SH-SY5Y (cell line): ENCODE data around the gene PRUNE1.

Source experiments
- GATA2 ChIP-seq: IDR thresholded peaks from 2 replicates; pipeline ENCODE4 v1.6.1; 2011; ENCODE audit warnings: mild to moderate bottlenecking, low read depth, low read length
- GATA3 ChIP-seq: IDR thresholded peaks from 2 replicates; pipeline ENCODE4 v1.6.1; 2011; ENCODE audit warnings: low read depth, mild to moderate bottlenecking, low read length, moderate library complexity

DNA sequence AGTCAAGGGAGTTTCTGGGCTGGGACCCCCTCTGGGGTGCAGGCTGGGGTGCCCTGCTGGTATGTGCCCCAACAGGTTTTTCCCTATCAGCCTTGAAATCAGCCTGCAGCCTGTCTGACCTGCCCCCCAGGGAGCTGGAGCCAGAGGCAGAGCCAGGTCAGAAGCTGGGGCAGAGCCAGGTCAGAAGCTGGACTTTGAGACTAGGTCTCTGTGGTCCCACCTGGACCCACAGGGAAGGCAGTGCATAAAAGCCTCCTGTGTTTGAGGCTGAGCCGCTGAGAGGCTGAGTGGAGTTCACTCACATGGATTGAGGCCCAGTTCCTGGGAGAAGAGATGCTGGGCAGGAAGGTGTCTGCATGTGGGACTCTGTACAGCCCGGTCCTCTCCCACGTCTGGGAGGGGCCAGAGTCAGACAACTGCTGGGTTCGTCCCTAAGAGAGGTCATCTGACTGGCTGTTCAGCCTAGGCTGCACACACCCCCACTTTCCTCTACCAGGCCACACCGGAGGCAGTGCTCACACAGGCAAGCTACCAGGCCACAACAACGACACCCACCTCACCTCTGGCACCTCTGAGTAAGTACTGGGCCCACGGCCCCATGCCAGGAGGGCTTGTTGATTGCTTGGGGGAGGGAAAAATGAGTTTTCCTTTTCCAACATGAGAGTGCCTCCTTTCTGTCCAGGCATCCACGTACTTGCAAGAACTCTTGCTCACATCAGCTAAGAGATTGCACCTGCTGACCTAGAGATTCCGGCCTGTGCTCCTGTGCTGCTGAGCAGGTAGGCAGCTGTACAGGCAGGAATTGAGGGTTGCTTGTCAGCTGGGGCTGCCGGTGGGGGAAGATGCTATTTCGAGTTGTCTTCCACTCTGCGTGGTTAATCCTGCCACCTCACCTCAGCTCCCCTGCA is 26.2 kb upstream of the PRUNE1 start, which contains the start of gene ANXA9:
- TF ChIP-seq GATA2 (no peak), GATA3 (no peak)
